ENCODE measurements around the gene CCDC188. TPM values are rescaled to one million over a fixed set of nuclear protein-coding genes. Genes with fewer than 3 reads are reported as not detected.

The CCDC188 gene
- total RNA-seq (2022; extraction: Qiagen RNA extraction), result not detected in 5 replicates

DNA sequence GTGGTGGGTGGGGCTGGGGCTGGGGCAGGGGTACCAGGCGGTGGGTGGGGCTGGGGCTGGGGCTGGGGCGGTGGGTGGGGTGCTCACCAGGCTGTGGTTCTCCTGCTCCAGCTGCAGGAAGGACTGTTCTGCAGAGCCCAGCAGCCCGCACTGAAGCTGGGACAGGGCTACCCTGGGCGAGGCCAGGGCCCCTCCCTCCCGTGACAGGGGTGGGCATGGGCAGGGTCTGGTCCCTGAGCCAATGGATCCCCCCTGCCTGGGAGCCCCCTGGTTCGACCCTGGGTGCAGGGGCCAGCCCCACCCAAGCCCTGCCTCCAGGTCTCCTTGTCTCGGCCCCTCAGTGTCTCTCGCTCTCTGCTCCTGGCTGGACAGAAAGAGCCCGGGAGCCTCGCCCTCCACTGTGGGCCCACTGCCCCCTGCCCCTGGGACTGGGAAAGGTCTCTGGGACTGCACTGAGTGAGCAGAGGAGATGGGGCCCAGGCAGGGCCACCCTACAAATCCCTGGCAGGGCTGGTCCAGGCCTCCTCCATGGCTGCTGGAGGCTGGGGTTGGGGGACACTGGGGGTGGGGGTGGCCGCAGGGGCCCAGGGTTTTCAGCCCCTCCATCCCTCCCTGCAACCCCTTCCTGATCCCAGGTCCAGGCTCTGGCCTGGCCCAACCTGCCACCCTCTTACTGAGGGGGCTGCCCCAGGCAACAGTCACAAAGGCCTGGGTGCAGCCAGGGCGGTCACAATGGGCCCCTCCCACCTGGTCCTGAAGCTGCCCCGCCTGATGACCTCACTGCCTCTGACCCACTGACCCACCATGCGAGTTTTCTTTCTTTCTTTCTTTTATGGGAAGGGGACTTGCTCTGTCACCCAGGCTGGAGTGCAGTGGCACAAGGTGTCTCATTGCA is at the start of gene CCDC188:
CCDC188 (minus strand) TSS at position 675 of the 895 bp plus-strand sequence; CDS start at position 606, 69 bp downstream.

DNA sequence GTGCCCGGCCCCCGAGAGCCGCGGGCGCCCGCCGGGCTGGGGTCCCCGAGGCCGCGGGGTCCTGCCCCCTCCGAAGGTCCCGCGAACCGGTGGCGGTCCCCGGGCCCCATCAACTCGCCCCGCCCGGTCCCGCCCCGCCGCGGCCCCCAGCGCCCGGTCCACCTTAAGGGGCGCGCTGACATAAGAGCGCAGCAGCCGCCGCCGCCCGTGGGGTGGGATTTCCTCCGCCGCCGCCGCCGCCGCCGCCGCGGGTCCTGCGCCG is 19.3 kb downstream of the CCDC188 start, which contains the start of gene ZDHHC8:
ZDHHC8 (plus strand) TSS at position 208 of the 262 bp plus-strand sequence. CDS start 144 bp downstream, outside the sequence.

DNA sequence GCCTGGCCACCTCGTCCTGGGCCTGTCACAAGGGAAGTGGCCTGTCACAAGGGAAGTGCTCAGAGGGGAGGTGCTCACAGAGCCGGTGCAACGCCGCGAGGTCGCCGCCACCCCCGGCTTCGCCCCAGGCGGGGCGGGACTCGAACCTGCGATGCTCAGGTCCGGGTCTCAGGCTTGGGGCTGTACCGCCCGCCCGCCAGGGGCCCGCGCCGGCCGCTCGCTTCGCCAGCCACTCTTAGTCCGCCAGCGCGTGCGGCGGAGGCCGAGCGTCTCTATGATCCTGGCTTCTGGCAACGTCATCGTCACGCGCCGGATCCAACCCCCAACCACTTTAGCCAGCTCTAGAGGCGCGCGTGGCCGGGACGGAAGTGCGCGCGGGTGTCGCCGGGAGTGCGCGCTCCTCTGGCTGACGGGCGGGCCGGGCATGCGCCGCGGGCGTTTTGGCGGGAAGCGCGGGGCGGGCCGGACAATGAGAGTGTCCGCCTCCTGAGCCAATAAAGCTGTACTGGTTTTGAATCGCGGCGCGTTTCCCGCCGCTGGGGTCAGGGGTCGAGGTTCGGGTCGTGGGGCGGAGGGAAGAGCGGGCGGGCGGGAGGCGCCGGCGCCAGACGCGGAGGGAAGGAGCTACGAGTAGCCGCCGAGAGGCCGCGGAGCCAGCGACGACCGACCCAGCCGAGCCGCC is 33.8 kb downstream of the CCDC188 start, which contains the start of gene TRMT2A:
TRMT2A (minus strand) TSS at position 276 of the 682 bp plus-strand sequence. CDS start 320 bp downstream, outside the sequence.

DNA sequence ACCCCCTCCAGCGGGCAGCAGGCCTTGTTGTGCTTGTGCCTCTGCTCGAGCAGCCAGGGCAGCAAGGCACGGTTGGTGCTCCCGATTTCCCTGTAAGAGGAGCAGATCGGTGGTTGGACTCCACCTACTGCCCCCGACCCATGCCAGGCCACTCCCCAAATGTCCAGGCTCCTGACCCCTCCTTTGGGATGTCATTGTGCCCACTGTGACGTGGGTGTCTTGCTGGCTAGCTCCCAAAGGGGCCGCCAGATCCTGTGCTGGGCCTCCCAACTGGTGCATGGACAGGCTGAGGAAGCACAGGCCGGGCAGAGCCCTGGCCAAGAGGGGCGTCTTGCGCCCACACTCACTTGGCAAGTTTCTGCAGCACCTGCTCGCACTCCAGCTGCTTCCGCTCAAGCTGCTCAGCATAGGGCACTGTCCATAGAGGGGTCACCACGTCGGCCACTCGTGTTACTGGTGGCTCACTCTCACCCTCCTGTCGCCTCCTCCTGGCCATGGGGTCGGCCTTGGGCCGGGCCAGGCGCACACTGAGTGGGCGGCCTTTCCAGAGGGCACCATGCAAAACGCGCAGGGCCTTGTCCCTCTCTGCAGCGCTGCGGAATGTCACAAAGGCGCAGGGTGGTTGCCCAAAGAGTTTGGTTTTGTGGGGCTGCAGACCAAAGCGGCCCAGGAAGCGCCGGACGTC is 35.0 kb downstream of the CCDC188 start, which contains the start of gene RANBP1:
RANBP1 (plus strand) TSS at position 414 of the 685 bp plus-strand sequence; CDS start at position 495, 81 bp downstream.

Other genes with a start within 250 kb of the CCDC188 start
- gene COMT, start 209.3 kb downstream of the CCDC188 start, total RNA-seq (2022; extraction: Qiagen RNA extraction), result 137 to 171 TPM (median 158 TPM) in 5 replicates
- gene TXNRD2, start 209.2 kb downstream of the CCDC188 start, total RNA-seq (2022; extraction: Qiagen RNA extraction), result 29.6 to 41.0 TPM (median 37.3 TPM) in 5 replicates
- 1.3 to 2.8 TPM (median 2.4 TPM) in 5 replicates for gene ARVCF, start 134.2 kb downstream of the CCDC188 start, total RNA-seq (2022; extraction: Qiagen RNA extraction)
- 11.7 to 13.7 TPM (median 13.1 TPM) in 5 replicates for gene TANGO2, start 129.9 kb downstream of the CCDC188 start, total RNA-seq (2022; extraction: Qiagen RNA extraction)
- 18.6 to 21.0 TPM (median 20.8 TPM) in 5 replicates for gene DGCR8, start 70.8 kb downstream of the CCDC188 start, total RNA-seq (2022; extraction: Qiagen RNA extraction)
- 280 to 300 TPM (median 290 TPM) in 5 replicates for gene RANBP1, start 35.0 kb downstream of the CCDC188 start, total RNA-seq (2022; extraction: Qiagen RNA extraction)
- 18.4 to 28.3 TPM (median 23.4 TPM) in 5 replicates for gene TRMT2A, start 33.8 kb downstream of the CCDC188 start, total RNA-seq (2022; extraction: Qiagen RNA extraction)
- gene ZDHHC8, start 19.3 kb downstream of the CCDC188 start, total RNA-seq (2022; extraction: Qiagen RNA extraction), result 23.7 to 38.6 TPM (median 33.0 TPM) in 5 replicates
- 7.0 to 14.6 TPM (median 12.4 TPM) in 5 replicates for gene RTN4R, start 117.3 kb upstream of the CCDC188 start, total RNA-seq (2022; extraction: Qiagen RNA extraction)
- gene DGCR6L, start 169.0 kb upstream of the CCDC188 start, total RNA-seq (2022; extraction: Qiagen RNA extraction), result 29.3 to 45.2 TPM (median 44.0 TPM) in 5 replicates
- 4.8 to 7.1 TPM (median 5.8 TPM) in 5 replicates for gene ZNF74, start 243.1 kb upstream of the CCDC188 start, total RNA-seq (2022; extraction: Qiagen RNA extraction)